A673 (cell line): ENCODE data around the gene TMEM108. TPM values are rescaled to one million over a fixed set of nuclear protein-coding genes. Genes with fewer than 3 reads are reported as not detected.

Experiments
- BruUV-seq: library from RNA; stranded (reverse); fragments of 400-500 nt; replicated peaks from 2 replicates; lab custom pipeline; 2021; lab: Mats Ljungman, UMichigan
- CTCF ChIA-PET: fragments of 300-600 bp; sonication (Branson Sonifier 250); formaldehyde crosslinking; loops from one replicate; lab custom pipeline; 2022; ENCODE audit warnings: antibody characterized with exemption; lab: Charles Lee
- POLR2A ChIA-PET: fragments of 300-600 bp; sonication (Branson Sonifier 250); formaldehyde crosslinking; loops from one replicate; lab custom pipeline; 2022; ENCODE audit warnings: antibody characterized with exemption; ENCODE audit not compliant: low non-redundant PET; lab: Charles Lee
- DNase-seq: peaks from one replicate; pipeline ENCODE4 v3.0.0-alpha.2; 2015; ENCODE audit warnings: low spot score
- H3K27ac ChIP-seq: fragments of 200-600 bp; sonication (generic); 2 replicates; pipeline ENCODE4 v1.5.1; 2016; ENCODE audit warnings: mixed run types, low read depth, mild to moderate bottlenecking, mixed read lengths, antibody characterized with exemption, low read length; ENCODE audit not compliant: poor library complexity, severe bottlenecking
- H3K27me3 ChIP-seq: fragments of 200-600 bp; sonication (generic); replicated peaks from 2 replicates; pipeline ENCODE4 v1.6.1; 2017; ENCODE audit warnings: mixed run types, low read depth, mild to moderate bottlenecking, mixed read lengths, antibody characterized with exemption, low read length; ENCODE audit not compliant: insufficient read depth, poor library complexity
- H3K36me3 ChIP-seq: fragments of 200-600 bp; sonication (generic); 2 replicates; pipeline ENCODE4 v1.6.1; 2016; ENCODE audit warnings: mixed run types, mild to moderate bottlenecking, mixed read lengths, antibody characterized with exemption, low read length; ENCODE audit not compliant: insufficient read depth, poor library complexity, severe bottlenecking
- H3K4me1 ChIP-seq: fragments of 200-600 bp; sonication (generic); 2 replicates; pipeline ENCODE4 v1.6.1; 2017; ENCODE audit warnings: mixed run types, mild to moderate bottlenecking, mixed read lengths, antibody characterized with exemption, low read length; ENCODE audit not compliant: insufficient read depth, poor library complexity, severe bottlenecking
- H3K4me3 ChIP-seq: fragments of 200-600 bp; sonication (generic); 2 replicates; pipeline ENCODE4 v1.5.1; 2016; ENCODE audit warnings: low read depth, mixed run types, mild to moderate bottlenecking, mixed read lengths, low read length; ENCODE audit not compliant: poor library complexity, severe bottlenecking
- H3K9me3 ChIP-seq: fragments of 200-600 bp; sonication (generic); 2 replicates; pipeline ENCODE4 v1.6.1; 2016; ENCODE audit warnings: mixed run types, low read depth, mild to moderate bottlenecking, mixed read lengths, antibody characterized with exemption, low read length; ENCODE audit not compliant: poor library complexity, severe bottlenecking
- CTCF ChIP-seq: fragments of 300-800, 200-600 bp; sonication (generic); conservative IDR thresholded peaks from 2 replicates; pipeline ENCODE4 v1.5.1; 2017; ENCODE audit warnings: low read depth, mild to moderate bottlenecking, antibody characterized with exemption, low read length, moderate library complexity, mixed read lengths
- EZH2 ChIP-seq: fragments of 200-600 bp; sonication (generic); IDR thresholded peaks from 2 replicates; pipeline ENCODE4 v1.6.1; 2017; ENCODE audit warnings: borderline replicate concordance, low read depth, mild to moderate bottlenecking, mixed read lengths, antibody characterized with exemption, low read length; ENCODE audit not compliant: poor library complexity, severe bottlenecking
- intact Hi-C: fragments of 100-400 bp; cut with micrococcal nuclease; formaldehyde crosslinking; loops from one replicate; pipeline ENCODE4 v1.10.0; 2022; ENCODE audit not compliant: unreplicated experiment
- total RNA-seq: library from RNA; stranded (reverse); gene quantifications from 2 replicates; pipeline ENCODE4 v1.2.3, GENCODE V29; 2021

Gene TMEM108
- total RNA-seq, 1 experiment from 2014 or later = 0.30 TPM

DNA sequence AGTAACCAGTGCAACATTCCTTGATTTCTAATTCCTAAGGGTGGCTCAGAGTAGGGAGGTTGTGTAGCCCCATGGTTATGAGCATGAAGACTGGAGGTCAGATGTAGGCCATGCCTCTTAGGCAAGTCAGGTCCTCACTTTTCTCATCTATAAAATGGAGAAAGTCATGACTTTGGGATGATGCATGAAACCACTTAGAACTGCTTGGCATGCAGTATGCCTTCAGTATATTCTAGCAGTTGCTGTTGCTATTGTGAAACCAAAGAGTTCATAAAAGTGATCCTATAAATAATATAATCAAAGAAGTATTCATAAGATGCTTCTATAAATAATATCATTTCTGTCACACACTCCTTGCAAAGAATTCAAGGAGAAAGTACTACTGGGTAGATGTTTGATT lies 65.5 kb downstream of the TMEM108 start:
- intact Hi-C loops = no loop called here
- DNase-seq = no peak
- ChIA-PET CTCF (no interaction called here), POLR2A (no interaction called here)
- Histone ChIP-seq H3K27ac (no peak overlapping the region), H3K36me3 (no peaks in the 10 kb centered on the region), H3K27me3 (no peaks in the 10 kb centered on the region), H3K9me3 (no peaks in the 10 kb centered on the region), H3K4me3 (no peak overlapping the region), H3K4me1 (no peaks in the 10 kb centered on the region)
- no peak for TF ChIP-seq CTCF
- no peak for TF ChIP-seq EZH2
- BruUV-seq = no TSS peak

- TF ChIP-seq EZH2 = no peak
- no peak for TF ChIP-seq CTCF
- no peak overlapping the region for H3K4me3 ChIP-seq
- no peak for DNase-seq
- H3K27ac ChIP-seq = no peak overlapping the region
- intact Hi-C loops = no loop called here
- H3K9me3 ChIP-seq = no peaks in the 10 kb centered on the region
- no peaks in the 10 kb centered on the region for H3K36me3 ChIP-seq
- ChIA-PET CTCF (no interaction called here), POLR2A (no interaction called here)
- no peaks in the 10 kb centered on the region for H3K4me1 ChIP-seq
- BruUV-seq = no TSS peak
- peaks cover 3% of the 10 kb centered on the region for H3K27me3 ChIP-seq
Measured at GRCh38 chr3:133106169-133106568, 68.0 kb downstream of the TMEM108 start.

DNA sequence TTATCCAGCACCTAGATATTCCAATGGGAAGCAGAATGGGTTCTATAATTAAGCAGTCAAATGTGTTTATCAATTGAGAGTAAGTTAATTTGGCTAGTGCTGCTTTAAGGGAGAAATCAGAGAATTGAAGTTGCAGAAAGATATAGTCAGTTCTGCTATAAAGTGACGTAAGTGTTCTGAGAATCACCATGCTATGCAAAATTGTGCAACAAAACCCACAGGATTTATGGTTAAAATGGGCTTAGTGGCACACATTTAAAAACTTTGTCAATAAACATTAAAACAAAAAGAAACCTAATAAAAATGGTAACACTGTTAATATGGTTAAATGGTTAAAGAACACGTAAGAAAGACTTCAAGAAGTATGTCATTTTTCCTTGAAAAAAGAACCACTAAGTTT lies 74.5 kb downstream of the TMEM108 start:
- CTCF ChIA-PET = no interaction called here
- intact Hi-C loops = no loop called here
- Histone ChIP-seq H3K27ac (no peak overlapping the region), H3K9me3 (no peaks in the 10 kb centered on the region), H3K27me3 (peaks cover 4% of the 10 kb centered on the region), H3K4me1 (no peaks in the 10 kb centered on the region), H3K36me3 (no peaks in the 10 kb centered on the region), H3K4me3 (no peak overlapping the region)
- POLR2A ChIA-PET = no interaction called here
- DNase-seq = no peak
- BruUV-seq = no TSS peak
- no peak for TF ChIP-seq EZH2
- no peak for TF ChIP-seq CTCF
